ENCODE data around the gene CAPZB. TPM values are rescaled to one million over a fixed set of nuclear protein-coding genes. Genes with fewer than 3 reads are reported as not detected.

The CAPZB gene
- polyA plus RNA-seq, 1 of the 3 experiments (the other 2 are of a cell fraction) = 122 TPM

DNA sequence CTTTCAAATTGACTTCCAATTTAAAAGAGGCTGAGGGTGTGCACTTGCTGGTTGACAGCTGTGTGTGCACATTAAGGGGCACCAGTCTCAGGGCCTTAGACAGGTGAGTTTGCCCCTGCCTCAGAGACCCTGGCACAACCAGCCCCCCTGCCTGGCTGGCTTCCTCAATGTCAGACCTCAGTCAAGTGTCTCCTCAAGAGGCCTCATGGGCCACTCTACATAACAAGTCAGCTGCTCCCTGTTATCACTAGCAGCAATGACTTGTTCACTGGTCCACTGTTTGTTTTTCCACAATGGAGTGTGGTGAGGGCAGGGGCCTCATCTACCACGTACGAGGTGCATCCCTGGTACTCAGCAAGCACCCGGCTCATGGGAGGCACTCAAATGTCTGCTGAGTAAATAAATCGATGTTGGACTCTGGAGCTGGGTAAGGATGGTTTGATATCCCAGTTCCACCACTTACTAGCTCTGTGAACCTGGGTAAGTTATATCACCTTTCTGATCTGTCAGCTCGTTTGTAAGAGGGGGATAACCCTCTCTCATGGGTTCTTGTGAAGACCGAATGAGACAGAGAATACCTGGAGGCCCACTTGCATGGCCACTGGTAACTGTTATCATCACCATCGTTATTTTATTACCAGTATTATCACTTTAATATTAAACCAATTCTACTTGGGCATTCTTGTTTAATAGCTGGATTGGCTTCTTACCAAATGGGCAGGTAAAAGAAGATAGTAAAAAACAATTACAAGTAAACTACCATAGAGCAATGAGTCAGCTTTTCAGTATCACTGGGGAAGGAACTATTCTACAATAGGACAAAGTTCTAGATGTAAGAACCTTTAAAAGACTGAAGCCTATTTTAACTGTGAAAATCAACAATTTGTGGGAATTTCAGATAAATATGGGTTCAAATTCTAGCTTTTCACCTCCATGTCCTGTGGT is 108.6 kb downstream of the CAPZB start:
- 94% methylated on average over 7 of the region's 7 CpGs for WGBS (ENCODE audit: low lambda C conversion rate)
- POLR2A ChIA-PET = interaction anchor here (0.9 kb wide), 1 partner anchor 37 kb away, joined by 3 read pairs; no protein-coding TSS in a partner anchor
- Histone ChIP-seq H3K4me2 (no peak overlapping the region), H3K79me2 (ENCODE audit: insufficient read depth) (peaks cover 27% of the 10 kb centered on the region; the same call in 1 of the 2 replicates), H3K4me1 (ENCODE audit: control insufficient read depth in 1 of 2, insufficient read depth in 2 of 2, low read depth in 1 of 2, low read length in 1 of 2) (peaks cover 0 to 41% of the 10 kb centered on the region in 2 experiments; a peak in 2 of 4 replicates), H2AFZ (ENCODE audit: low read depth) (no peak overlapping the region), H4K20me1 (ENCODE audit: insufficient read depth) (peaks cover 25% of the 10 kb centered on the region; the same call in 1 of the 2 replicates), H3K9ac (no peak overlapping the region), H3K9me3 (no peaks in the 10 kb centered on the region), H3F3A (replicated peaks; ENCODE audit: insufficient read depth) (no peaks in the 10 kb centered on the region), H3K4me3 (ENCODE audit: low read depth in 2 of 2, low read length in 1 of 2) (no peak overlapping the region; a peak in 1 of 4 replicates), H3K27ac (ENCODE audit: low read depth in 2 of 2, low read length in 1 of 2) (no peak overlapping the region), H3K36me3 (replicated peaks in 1 of 2; ENCODE audit: control insufficient read depth in 1 of 2, insufficient read depth in 2 of 2, low read length in 1 of 2) (peaks cover 33 to 59% of the 10 kb centered on the region in 2 experiments), H3K9me2 (no peaks in the 10 kb centered on the region), H3K27me3 (ENCODE audit: insufficient read depth) (no peaks in the 10 kb centered on the region)
- TF ChIP-seq TEAD4 (IDR thresholded peaks at IDR 0.05; ENCODE audit: borderline replicate concordance, insufficient read depth) = no peak
- no peak for TF ChIP-seq EP300 (IDR thresholded peaks at IDR 0.05; ENCODE audit: borderline replicate concordance in 1 of 2, low read depth in 1 of 2, low read length in 1 of 2)
- TF ChIP-seq, protein P1, sequence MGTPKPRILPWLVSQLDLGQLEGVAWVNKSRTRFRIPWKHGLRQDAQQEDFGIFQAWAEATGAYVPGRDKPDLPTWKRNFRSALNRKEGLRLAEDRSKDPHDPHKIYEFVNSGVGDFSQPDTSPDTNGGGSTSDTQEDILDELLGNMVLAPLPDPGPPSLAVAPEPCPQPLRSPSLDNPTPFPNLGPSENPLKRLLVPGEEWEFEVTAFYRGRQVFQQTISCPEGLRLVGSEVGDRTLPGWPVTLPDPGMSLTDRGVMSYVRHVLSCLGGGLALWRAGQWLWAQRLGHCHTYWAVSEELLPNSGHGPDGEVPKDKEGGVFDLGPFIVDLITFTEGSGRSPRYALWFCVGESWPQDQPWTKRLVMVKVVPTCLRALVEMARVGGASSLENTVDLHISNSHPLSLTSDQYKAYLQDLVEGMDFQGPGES (IDR thresholded peaks at IDR 0.05; ENCODE audit: low read depth, low read length) = no peak
- TF ChIP-seq NRF1 (IDR thresholded peaks at IDR 0.05; ENCODE audit: low read depth, low read length) = no peak
- TF ChIP-seq, protein P2, sequence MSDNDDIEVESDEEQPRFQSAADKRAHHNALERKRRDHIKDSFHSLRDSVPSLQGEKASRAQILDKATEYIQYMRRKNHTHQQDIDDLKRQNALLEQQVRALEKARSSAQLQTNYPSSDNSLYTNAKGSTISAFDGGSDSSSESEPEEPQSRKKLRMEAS (IDR thresholded peaks at IDR 0.05; ENCODE audit: low read depth) = no peak
- DNase-seq = no peak
- CTCF ChIA-PET = interaction anchor here (1.0 to 11.6 kb wide), 6 partner anchors 10 to 278 kb away, joined by 3 to 93 read pairs (median 6); no protein-coding TSS in a partner anchor

DNA sequence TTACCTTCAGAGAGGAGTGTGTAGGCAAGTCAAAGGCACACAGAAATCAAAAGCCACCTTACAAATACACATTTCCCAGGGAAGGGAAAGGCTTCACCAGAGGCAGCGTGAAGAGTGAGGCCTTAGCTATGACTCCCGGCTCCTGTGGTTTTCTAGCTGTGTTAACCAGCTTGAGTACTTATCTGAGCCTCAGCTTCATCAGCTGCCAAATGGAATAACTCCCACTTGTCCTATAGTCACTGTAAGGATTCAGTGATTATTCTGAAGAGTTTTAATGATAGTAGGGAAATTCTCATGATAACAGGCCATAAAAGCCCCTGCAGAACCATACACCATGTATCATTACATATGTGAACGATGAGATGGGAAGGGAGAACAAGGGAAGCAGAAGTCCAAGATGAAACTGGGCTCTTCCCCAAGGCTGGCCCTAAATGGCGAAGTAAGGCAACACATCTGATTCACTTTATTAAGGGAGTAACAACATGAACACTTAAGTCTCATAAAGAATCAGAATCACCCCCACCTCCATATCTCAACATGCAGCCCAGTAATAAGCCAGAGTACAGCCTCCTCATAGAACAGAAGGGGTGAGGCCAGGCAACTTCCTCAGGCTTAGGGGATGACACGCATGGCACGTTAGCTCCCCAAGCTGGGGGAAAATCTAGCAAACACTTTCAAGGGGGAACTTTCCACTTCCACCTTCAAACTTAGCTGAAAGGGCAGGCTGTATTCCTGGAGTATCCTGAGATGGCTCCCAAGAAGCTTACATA is 109.5 kb downstream of the CAPZB start:
- Histone ChIP-seq H3K4me3 (ENCODE audit: low read depth in 2 of 2, low read length in 1 of 2) (no peak overlapping the region), H3K27ac (ENCODE audit: low read depth in 2 of 2, low read length in 1 of 2) (peak overlapping the region in 1 of 2 experiments; percentile 22; a peak in 1 of 4 replicates), H4K20me1 (ENCODE audit: insufficient read depth) (peaks cover 25% of the 10 kb centered on the region; the same call in 1 of the 2 replicates), H3K27me3 (ENCODE audit: insufficient read depth) (no peaks in the 10 kb centered on the region), H3K36me3 (replicated peaks in 1 of 2; ENCODE audit: control insufficient read depth in 1 of 2, insufficient read depth in 2 of 2, low read length in 1 of 2) (peaks cover 33 to 64% of the 10 kb centered on the region in 2 experiments), H3K4me2 (no peak overlapping the region), H3K9me3 (no peaks in the 10 kb centered on the region), H3K9ac (no peak overlapping the region), H3F3A (replicated peaks; ENCODE audit: insufficient read depth) (no peaks in the 10 kb centered on the region), H3K79me2 (ENCODE audit: insufficient read depth) (peaks cover 21% of the 10 kb centered on the region; the same call in 1 of the 2 replicates), H3K9me2 (no peaks in the 10 kb centered on the region), H3K4me1 (ENCODE audit: control insufficient read depth in 1 of 2, insufficient read depth in 2 of 2, low read depth in 1 of 2, low read length in 1 of 2) (peaks cover 0 to 46% of the 10 kb centered on the region in 2 experiments; a peak in 2 of 4 replicates), H2AFZ (ENCODE audit: low read depth) (no peak overlapping the region)
- POLR2A ChIA-PET = interaction anchor here (0.9 kb wide), 1 partner anchor 38 kb away, joined by 3 read pairs; no protein-coding TSS in a partner anchor
- WGBS (ENCODE audit: low lambda C conversion rate) = 98% methylated on average over 6 of the region's 6 CpGs
- CTCF ChIA-PET = interaction anchor here (1.0 to 11.6 kb wide), 8 partner anchors 9 to 279 kb away, joined by 3 to 93 read pairs (median 6); no protein-coding TSS in a partner anchor
- DNase-seq = no peak
- no peak for TF ChIP-seq CHD2 (IDR thresholded peaks at IDR 0.05; ENCODE audit: low read length, partially characterized antibody)
- TF ChIP-seq NRF1 (IDR thresholded peaks at IDR 0.05; ENCODE audit: low read depth, low read length) = no peak
- TF ChIP-seq YY1 (IDR thresholded peaks at IDR 0.05; ENCODE audit: low read depth) = no peak
- no peak for TF ChIP-seq FOXM1 (IDR thresholded peaks at IDR 0.05; ENCODE audit: low read depth)
- TF ChIP-seq, protein P3, sequence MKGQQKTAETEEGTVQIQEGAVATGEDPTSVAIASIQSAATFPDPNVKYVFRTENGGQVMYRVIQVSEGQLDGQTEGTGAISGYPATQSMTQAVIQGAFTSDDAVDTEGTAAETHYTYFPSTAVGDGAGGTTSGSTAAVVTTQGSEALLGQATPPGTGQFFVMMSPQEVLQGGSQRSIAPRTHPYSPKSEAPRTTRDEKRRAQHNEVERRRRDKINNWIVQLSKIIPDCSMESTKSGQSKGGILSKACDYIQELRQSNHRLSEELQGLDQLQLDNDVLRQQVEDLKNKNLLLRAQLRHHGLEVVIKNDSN (IDR thresholded peaks at IDR 0.05; ENCODE audit: borderline replicate concordance, low read depth) = no peak
- TF ChIP-seq SIN3A (IDR thresholded peaks at IDR 0.05; ENCODE audit: borderline replicate concordance, low read depth, low read length) = no peak
- TF ChIP-seq RXRA (IDR thresholded peaks at IDR 0.05; ENCODE audit: borderline replicate concordance, low read depth) = no peak
- TF ChIP-seq MEF2A (IDR thresholded peaks at IDR 0.05; ENCODE audit: borderline replicate concordance, low read depth) = no peak
- TF ChIP-seq, protein P4, sequence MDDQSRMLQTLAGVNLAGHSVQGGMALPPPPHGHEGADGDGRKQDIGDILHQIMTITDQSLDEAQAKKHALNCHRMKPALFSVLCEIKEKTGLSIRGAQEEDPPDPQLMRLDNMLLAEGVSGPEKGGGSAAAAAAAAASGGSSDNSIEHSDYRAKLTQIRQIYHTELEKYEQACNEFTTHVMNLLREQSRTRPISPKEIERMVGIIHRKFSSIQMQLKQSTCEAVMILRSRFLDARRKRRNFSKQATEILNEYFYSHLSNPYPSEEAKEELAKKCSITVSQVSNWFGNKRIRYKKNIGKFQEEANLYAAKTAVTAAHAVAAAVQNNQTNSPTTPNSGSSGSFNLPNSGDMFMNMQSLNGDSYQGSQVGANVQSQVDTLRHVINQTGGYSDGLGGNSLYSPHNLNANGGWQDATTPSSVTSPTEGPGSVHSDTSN (IDR thresholded peaks at IDR 0.05) = no peak

Data from SK-N-SH (cell line).